IPS-NIHi7 (cell line): ENCODE measurements around the gene OR8G5.
"Not testable (repeated sequence)": the region's sequence is repeated elsewhere in the genome, so short reads cannot be mapped to it uniquely, and the experiment has no call there.

Experiments
- DNase-seq: peaks from one replicate; pipeline ENCODE4 v3.0.0; 2012; ENCODE audit warnings: mixed read lengths; ENCODE audit errors: extremely low spot score

The OR8G5 gene, protein sequence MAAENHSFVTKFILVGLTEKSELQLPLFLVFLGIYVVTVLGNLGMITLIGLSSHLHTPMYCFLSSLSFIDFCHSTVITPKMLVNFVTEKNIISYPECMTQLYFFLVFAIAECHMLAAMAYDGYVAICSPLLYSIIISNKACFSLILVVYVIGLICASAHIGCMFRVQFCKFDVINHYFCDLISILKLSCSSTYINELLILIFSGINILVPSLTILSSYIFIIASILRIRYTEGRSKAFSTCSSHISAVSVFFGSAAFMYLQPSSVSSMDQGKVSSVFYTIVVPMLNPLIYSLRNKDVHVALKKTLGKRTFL

DNA sequence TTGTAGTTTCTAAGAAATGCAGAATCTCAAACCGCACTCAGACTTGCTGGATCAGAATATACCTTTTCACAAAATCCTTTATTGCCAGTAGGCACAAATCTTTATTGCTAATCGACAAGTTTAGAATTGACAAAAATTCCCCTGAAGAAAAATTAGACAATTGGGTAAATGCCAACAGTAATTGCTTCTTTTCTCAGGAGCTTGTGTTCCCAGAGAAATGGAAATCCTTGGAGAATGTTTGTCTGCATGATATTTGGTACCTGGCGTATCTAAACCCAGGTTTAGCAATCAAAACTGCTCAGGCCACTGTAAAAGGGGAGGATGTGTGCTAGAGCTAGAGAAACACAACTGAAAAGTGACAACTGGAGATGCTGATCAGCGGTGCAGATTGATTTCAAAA is at the start of gene OR8G5:
OR8G5 (plus strand) TSS at position 301 of the 400 bp plus-strand sequence. CDS start 8,556 bp downstream, outside the sequence.
- DNase-seq = no peak

DNA sequence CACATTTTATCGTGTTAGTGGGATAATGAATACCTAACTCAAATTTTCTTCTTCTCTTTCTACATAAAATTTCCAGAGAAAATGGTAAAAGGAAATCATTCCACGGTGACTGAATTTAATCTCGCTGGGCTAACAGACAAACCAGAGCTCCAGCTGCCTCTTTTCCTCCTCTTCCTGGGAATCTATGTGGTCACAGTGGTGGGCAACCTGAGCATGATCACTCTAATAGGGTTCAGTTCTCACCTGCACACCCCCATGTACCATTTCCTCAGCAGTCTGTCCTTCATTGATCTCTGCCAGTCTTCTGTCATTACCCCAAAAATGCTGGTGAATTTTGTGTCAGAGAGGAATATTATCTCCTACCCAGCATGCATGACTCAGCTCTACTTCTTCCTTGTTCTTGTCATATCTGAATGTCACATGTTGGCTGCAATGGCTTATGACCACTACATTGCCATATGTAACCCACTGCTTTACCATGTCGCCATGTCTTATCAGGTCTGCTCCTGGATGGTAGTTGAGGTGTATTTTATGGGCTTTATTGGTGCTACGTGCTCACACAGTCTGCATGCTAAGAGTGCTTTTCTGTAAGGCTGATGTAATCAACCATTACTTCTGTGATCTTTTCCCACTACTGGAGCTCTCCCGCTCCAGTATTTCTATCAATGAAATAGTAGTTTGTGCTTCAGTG is 48.9 kb upstream of the OR8G5 start:
- DNase-seq = no peak

DNA sequence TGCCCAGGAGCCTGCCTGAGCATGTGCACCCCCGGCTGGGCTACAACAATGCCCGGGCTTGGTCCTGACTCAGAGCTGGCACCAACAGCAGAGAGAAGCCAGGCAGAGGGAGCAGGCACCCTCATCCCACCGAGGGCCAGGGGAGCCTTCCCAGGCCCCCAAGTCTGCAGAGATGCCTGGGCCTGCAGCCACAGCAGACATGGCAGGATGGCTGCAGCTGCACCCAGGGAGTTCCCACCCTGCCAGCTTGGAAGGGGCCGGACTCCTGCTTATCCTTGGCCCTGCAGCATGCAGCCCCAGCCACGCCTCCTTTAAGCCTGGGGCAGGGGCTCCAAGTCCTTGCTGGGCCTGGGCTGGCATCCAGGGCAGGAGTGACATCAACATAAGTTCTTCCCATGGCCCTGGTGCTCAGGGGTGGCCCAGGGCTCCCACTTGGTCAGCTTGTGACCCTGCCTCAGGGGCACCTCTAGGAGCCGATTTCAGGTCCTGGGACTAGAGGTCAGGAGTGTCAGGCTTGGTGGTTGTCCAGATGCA is 46.3 kb upstream of the OR8G5 start:
- no peak for DNase-seq

DNA sequence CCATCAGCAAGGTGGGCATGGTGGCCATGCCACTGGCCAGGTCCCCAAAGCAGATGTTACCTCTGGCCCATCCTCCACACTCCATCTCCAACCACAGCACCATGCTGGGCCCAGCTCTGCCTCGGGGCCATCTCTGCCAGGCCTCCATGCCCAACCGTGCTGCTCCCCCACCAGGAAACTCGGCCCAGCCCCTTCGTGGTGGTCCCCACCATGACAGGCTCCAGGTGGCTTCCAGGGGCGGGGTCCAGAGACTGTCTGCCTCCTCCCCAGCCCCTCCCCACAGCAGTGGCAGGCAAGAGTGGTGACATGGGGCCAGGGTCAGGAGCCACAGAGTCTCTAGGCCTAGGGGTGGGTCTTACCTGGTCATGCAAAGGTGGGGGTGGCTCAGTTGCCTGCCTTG is 45.8 kb upstream of the OR8G5 start:
- no peak for DNase-seq

DNA sequence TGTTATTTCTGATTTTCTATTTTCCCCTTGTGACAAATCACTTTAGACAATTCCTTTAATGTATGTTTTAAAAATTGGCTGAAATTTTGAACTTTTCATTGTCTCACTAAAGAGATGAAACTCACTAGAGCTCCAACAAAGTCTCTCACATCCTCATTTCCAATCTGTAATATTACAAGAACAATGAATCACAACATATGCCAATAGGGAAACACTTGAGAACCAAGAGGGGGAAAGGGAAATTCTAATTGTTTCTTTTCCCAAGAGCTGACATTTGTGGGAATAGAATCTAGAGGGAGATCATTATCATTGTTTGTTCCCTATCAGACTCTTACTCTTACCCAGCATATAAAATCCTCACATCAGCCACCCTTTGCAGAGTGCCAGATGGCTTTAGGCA is 44.9 kb upstream of the OR8G5 start:
- DNase-seq = no peak

DNA sequence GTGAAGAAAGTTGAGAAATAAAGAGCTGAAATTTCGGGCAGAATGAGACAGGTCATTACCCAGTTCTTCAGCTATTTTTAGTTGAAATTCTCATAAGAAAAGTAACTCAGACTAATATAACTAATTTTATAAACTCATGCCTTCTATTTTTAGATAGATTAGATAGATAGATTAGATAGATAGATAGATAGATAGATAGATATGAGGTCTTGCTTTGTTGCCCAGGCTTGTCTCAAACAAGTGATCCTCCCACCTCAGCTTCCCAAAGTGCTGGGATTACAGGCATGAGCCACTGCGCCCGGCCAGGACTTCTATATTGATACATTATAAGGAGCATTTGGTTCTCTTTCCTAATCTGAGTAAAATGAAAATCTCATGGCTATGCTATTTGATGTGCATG is 42.1 kb upstream of the OR8G5 start:
- DNase-seq = no peak

DNA sequence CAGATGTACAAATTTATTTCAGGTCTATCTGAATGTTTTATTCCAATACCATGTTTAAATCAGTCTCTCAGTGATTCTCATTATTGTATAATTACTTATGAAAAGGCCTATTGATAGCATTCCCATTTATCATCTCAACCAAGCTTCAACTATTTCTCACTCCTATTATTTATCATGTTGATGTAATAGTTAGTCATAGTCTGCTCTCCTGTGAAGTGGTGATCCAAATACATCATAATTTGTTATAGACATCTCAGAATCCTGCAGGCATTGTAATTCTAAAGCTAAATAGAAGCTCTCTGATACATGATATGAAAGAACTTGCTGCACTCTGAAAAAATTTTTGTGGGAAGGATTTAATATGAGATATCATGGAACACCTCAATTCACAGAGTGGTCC is 37.0 kb upstream of the OR8G5 start:
- no peak for DNase-seq

DNA sequence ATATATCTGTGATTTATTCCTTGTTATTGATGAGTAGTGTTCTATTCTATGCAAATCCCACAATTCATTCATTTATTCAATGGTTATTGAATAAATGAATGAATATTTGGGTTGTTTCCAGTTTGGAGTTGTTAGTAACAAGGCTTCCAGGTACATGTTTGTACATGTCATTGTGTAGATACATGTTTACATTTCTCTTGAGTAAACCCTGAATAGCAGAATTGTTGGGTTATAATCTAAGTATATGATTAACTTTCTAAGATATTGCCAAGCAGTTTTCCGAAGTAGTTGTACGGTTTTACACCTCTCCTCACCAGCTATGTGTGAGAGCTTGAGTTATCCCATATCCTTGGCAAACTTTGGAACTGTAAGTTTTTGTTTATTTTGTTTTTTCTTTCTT is 33.8 kb upstream of the OR8G5 start:
- no peak for DNase-seq

DNA sequence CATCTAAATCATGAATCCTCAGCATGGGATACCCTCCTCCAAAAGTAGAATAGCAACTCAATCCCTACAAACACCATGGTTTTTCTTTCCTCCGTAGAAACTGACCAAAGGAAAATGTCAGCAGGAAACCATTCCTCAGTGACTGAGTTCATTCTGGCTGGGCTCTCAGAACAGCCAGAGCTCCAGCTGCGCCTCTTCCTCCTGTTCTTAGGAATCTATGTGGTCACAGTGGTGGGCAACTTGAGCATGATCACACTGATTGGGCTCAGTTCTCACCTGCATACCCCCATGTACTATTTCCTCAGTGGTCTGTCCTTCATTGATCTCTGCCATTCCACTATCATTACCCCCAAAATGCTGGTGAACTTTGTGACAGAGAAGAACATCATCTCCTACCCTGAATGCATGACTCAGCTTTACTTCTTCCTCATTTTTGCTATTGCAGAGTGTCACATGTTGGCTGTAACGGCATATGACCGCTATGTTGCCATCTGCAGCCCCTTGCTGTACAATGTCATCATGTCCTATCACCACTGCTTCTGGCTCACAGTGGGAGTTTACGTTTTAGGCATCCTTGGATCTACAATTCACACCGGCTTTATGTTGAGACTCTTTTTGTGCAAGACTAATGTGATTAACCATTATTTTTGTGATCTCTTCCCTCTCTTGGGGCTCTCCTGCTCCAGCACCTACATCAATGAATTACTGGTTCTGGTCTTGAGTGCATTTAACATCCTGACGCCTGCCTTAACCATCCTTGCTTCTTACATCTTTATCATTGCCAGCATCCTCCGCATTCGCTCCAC is 31.4 kb upstream of the OR8G5 start:
- DNase-seq = not testable (repeated sequence)

DNA sequence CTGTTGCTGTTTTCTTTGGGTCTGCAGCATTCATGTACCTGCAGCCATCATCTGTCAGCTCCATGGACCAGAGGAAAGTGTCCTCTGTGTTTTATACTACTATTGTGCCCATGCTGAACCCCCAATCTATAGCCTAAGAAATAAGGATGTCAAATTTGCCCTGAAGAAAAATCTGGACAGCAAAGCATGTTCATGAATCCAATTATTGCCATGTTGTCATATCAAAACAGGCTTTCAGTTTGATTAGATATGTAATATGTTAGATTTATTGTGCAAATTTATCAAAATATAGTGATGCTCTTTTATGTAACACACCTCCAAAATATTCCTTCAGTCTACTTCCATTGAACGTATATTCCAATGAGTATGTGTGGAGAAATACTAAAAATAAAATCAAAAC is 30.7 kb upstream of the OR8G5 start:
- DNase-seq = no peak

DNA sequence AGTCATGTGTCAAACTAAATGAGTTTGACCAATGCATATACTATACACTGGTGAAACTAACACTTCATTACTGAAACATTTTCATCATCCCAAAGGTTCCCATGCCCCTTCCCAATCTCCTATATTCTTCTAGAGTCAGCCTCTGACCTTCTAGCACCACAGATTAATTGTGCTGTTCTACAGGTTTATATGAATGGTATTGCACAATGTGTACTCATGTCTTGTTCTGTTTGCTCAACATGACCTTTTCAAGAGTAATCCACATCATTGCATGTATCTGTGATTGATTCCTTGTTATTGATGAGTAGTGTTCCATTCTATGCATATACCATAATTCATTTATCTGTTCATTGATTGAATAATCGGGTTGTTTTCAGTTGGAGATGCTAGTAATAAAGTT is 22.8 kb upstream of the OR8G5 start:
- no peak for DNase-seq

DNA sequence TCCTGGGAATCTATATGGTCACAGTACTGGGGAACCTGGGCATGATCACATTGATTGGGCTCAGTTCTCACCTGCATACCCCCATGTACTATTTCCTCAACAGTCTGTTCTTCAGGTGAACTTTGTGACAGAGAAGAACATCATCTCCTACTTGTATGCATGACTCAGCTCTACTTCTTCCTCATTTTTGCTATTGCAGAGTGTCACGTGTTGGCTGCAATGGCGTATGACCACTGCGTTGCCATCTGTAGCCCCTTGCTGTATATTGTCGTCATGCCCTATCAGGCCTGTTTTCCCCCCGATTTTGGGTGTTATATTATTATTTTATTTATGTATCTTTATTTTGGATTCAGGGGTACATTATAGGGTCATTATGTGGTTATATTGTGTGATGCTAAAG is 17.7 kb upstream of the OR8G5 start:
- DNase-seq = no peak

DNA sequence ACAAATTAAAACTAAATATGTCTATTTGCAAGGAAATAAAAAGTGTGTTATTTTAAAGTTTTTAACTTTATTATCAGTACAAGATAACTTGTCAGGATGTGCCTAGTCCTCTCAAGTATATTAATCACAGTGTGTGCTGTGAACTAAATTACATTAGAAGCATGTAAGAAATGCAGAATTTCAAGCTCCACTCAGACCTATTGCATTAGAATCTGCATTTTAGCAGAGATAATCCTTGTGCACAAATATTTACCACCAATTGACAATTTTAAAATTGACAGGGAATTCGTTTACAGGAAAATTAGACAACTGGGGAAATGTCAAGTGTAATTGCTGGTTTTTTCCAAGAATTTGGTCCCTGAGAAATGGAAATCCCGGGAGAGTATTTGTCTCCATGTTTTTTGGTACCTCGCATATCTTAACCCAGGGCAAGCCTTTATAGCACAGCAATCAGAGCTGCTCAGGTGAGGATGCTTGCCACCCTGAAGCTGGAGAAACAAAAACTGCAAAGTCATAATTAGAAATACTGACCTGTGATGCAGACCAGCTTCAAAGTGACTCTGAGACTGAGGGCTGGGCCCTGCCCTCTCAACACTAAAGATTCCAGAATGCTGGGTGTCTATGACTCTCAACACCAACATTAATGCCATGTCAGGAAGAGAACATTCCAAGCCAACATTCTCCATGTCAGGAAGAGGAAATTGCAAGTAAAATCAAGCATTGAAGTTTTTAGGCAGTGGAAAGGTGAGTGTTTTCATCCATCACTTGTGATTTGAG is 15.4 kb upstream of the OR8G5 start, which contains the start of gene OR8G1:
OR8G1 (plus strand) TSS at position 475 of the 777 bp plus-strand sequence. CDS start 8,581 bp downstream, outside the sequence.
- DNase-seq = no peak

DNA sequence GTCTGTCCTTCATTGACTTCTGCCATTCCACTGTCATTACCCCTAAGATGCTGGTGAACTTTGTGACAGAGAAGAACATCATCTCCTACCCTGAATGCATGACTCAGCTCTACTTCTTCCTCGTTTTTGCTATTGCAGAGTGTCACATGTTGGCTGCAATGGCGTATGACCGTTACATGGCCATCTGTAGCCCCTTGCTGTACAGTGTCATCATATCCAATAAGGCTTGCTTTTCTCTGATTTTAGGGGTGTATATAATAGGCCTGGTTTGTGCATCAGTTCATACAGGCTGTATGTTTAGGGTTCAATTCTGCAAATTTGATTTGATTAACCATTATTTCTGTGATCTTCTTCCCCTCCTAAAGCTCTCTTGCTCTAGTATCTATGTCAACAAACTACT is 6.3 kb upstream of the OR8G5 start:
- DNase-seq = not testable (repeated sequence)

DNA sequence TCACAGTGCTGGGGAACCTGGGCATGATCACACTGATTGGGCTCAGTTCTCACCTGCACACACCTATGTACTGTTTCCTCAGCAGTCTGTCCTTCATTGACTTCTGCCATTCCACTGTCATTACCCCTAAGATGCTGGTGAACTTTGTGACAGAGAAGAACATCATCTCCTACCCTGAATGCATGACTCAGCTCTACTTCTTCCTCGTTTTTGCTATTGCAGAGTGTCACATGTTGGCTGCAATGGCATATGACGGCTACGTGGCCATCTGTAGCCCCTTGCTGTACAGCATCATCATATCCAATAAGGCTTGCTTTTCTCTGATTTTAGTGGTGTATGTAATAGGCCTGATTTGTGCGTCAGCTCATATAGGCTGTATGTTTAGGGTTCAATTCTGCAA is 8.9 kb downstream of the OR8G5 start:
- not testable (repeated sequence) for DNase-seq

DNA sequence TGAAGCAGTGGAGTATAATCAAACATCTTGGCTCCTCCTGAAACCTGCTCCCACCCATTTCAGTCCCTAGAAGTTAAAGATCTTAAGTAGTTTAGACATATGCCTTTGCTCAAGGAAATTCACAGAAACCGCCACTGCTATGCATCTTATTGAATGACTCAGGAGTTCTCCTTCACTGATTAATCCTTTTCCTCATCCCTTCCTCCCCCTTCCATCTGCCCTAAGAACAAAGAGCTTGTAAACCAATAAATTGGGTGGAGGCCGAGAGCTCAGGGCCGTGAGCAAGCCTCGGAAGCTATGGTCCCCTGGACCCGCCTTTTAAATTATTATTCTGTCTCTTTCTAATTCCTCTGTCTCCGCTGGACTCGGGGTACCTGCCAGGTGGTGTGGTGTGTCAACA is 14.7 kb downstream of the OR8G5 start:
- not testable (repeated sequence) for DNase-seq

DNA sequence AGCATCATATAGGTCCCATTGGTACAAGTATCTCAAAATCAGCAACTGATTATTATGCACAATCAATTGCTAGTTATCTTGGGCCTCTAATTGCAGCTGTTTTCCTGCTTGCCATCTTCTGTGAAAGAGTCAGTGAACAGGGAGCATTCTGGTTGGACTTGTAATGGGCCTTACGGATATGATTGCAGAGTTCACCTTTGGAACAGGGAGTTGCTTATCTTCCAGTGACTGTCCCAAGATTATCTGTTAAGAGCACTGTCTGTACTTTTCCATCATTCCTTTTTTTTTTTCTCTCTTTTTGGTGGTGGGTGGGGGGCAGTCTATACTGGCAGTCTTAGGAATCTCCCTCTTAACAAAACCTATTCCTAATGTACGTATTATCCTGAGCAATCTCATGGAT is 17.8 kb downstream of the OR8G5 start:
- DNase-seq = no peak

DNA sequence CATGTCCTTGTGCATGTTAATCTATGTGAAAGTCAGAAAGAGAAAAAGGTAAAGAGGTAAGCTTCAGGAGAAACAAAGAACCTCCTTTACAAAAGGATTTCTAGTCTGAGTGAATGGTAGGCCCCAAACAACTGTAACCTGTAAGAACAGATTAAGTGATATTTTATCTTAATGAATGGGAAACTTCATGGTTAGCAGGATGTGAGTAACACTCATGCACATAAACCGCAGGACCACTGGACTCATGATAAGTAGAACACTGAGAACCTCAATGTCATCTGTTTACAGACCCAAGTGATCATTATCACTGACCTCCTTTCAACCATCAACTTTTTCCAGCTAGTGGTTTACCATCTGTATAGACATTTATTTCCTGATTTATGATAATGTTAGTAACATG is 19.9 kb downstream of the OR8G5 start:
- DNase-seq = no peak

DNA sequence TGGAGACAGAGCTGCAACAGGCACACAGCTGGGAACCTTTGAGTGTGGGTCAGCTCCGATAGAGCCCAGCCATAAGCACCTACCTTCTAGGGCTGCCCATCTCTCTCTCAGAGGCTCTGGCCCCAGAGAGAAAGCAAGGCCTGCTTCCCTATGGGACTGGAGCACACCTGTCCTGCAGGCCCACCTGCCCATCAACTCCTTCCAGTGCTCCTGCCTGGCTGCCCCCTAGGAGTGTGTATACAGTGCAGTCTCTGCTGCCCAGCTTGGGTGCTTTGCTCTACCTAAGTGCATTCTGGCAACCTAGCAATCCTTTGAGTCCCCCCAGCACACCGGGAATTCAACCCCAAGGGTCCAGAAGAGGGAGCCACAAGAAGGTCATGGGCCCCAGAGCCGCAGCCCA is 21.0 kb downstream of the OR8G5 start:
- DNase-seq = no peak

DNA sequence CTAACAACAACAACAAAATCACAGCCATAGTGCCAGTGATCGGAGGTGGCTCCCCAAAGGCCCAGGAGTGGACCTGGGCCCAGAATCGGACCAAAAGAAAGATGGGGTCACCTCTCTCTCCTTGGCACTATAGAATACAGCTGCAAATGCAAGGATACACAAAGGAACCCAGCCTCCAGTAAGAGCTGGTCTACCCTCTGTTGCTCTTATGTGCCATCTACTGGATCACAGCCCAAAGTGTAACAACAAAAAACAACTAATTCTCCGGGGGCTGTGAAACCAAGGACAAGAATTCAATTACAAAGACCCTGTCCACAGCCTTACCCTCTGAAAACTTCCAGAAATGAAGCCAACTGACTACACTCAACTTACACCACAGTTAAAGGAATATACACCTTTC is 21.6 kb downstream of the OR8G5 start:
- DNase-seq = peak; percentile 48

DNA sequence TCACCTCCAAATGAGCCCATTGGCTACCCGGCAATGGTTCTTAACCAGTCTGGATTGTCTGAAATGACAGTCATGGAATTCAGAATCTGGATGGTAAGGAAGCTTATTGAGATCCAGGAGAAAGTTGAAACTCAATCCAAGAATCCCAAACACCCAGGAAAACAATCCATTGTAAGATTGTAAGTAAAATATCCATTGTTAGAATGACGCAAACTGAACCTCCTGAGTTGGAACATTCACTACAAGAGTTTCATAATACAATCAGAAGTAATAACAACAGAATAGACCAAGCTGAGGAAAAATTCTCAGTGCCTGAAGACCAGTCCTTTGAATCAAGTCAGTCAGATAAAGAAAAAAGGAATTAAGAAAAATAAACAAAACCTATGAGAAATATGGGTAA is 22.1 kb downstream of the OR8G5 start:
- DNase-seq = no peak
